ENCODE results near the gene MRPL39. TPM values are rescaled to one million over a fixed set of nuclear protein-coding genes. Genes with fewer than 3 reads are reported as not detected.

MRPL39 gene
- total and polyA plus RNA-seq, 5 donors from 2014 or later: 13.2 to 58.6 (median 51.0) TPM

DNA sequence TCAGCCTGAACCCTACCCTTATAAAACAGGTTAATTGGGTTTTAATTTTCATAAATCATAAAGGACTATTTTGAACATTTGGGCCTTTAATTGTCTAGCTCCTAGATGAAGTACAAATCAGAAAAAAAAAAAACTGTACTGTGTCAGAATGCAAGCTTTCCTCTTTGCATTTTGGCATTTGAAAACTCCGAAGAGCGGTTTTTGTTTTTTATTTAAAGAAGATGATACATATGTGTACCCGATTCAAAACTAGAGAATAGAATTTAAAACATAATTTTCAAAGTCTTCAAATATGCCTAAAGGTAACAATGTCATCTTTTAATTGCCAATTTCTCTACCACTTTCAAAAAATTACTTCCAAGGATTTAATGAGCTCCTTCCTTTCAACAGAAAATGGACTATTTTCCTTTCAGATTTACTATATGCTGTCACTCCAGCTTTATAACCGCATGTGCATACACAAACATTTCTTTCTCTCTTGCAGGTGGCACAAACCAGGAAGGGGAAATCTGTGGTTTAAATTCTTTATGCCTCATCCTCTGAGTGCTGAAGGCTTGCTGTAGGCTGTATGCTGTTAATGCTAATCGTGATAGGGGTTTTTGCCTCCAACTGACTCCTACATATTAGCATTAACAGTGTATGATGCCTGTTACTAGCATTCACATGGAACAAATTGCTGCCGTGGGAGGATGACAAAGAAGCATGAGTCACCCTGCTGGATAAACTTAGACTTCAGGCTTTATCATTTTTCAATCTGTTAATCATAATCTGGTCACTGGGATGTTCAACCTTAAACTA lies 33.7 kb downstream of the MRPL39 start:
- DNase-seq (peak; percentile 36 to 75 (median 58)), ATAC-seq (ENCODE audit: low read depth in 2 of 2) (peak; percentile 72 to 76)
- peaks cover 19% of the 10 kb centered on the region for H3K36me3 Mint-ChIP-seq
- Histone ChIP-seq H3K27me3 (ENCODE audit: control insufficient read depth, insufficient read depth, low read length) (no peaks in the 10 kb centered on the region), H3K36me3 (ENCODE audit: control insufficient read depth, insufficient read depth, low read length) (no peaks in the 10 kb centered on the region), H3K27ac (ENCODE audit: insufficient read depth, low read length, poor library complexity, severe bottlenecking) (peak overlapping the region; percentile 87), H3K4me3 (ENCODE audit: low read depth, low read length) (peak overlapping the region; percentile 86), H3K4me1 (ENCODE audit: control insufficient read depth, insufficient read depth, low read length, poor library complexity, severe bottlenecking) (peaks cover 48% of the 10 kb centered on the region), H3K9me3 (ENCODE audit: control insufficient read depth in 2 of 2, low read length in 2 of 2) (no peaks in the 10 kb centered on the region)
- no peaks in the 10 kb centered on the region for H3K9me3 Mint-ChIP-seq
- peak overlapping the region; percentile 67 to 97 (median 71) for H3K27ac Mint-ChIP-seq
- peak overlapping the region; percentile 81 to 92 (median 84) for H3K4me3 Mint-ChIP-seq
- H3K4me1 Mint-ChIP-seq: peaks cover 48 to 85% (median 65%) of the 10 kb centered on the region in 4 donors
- H3K27me3 Mint-ChIP-seq: no peaks in the 10 kb centered on the region

DNA sequence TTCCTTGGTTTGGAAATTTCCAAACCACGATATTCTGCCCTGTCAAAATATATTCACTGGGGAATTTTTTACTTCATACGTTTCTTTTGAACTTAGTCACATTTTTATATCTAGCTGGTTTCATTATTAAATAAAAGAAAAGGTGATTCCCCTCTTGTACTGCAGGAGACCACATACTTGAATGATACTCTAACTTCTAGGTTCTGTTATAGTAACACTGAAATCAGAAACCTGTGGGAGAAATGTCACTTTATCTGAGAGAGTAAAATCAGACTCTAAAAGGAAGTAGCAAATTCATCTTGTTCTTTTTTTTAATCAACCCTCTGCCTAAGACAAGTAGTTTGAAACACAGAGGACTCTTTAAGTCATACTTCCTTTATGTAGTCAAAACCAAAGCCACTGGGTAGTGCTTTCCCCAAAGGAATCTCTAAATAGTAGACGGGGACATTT lies 34.4 kb downstream of the MRPL39 start:
- DNase-seq (peak in 2 of 3 donors; percentile 44 to 63), ATAC-seq (ENCODE audit: low read depth in 2 of 2) (peak; percentile 36 to 39)
- Mint-ChIP-seq H3K9me3 (no peaks in the 10 kb centered on the region), H3K4me1 (peaks cover 49 to 85% (median 64%) of the 10 kb centered on the region in 4 donors), H3K27me3 (no peaks in the 10 kb centered on the region), H3K36me3 (peaks cover 12% of the 10 kb centered on the region), H3K27ac (peak overlapping the region; percentile 67 to 97 (median 71)), H3K4me3 (peak overlapping the region; percentile 81 to 92 (median 84))
- Histone ChIP-seq H3K27ac (ENCODE audit: insufficient read depth, low read length, poor library complexity, severe bottlenecking) (peak overlapping the region; percentile 87), H3K27me3 (ENCODE audit: control insufficient read depth, insufficient read depth, low read length) (no peaks in the 10 kb centered on the region), H3K4me3 (ENCODE audit: low read depth, low read length) (peak overlapping the region; percentile 86), H3K36me3 (ENCODE audit: control insufficient read depth, insufficient read depth, low read length) (no peaks in the 10 kb centered on the region), H3K4me1 (ENCODE audit: control insufficient read depth, insufficient read depth, low read length, poor library complexity, severe bottlenecking) (peaks cover 55% of the 10 kb centered on the region), H3K9me3 (ENCODE audit: control insufficient read depth in 2 of 2, low read length in 2 of 2) (no peaks in the 10 kb centered on the region)

DNA sequence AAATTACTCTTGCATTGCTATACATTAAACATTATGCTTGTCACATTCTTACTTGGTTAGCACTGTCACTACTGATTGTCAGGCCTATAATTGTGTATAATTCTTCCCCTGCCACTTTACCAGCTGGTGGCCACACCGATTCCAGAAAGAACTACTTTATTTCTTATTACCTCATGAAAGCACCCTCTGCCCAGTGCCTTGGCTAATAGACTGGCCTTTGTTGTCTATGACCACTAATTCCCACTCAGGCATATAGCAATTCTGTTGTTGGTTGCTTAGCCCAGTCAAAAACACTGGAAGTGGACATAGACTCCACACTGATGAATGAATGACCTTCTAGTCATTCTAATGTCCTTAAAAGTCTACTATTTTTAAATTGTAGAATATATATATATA lies 35.6 kb downstream of the MRPL39 start:
- Histone ChIP-seq H3K36me3 (ENCODE audit: control insufficient read depth, insufficient read depth, low read length) (no peaks in the 10 kb centered on the region), H3K4me3 (ENCODE audit: low read depth, low read length) (peak overlapping the region; percentile 38), H3K27me3 (ENCODE audit: control insufficient read depth, insufficient read depth, low read length) (no peaks in the 10 kb centered on the region), H3K4me1 (ENCODE audit: control insufficient read depth, insufficient read depth, low read length, poor library complexity, severe bottlenecking) (peaks cover 67% of the 10 kb centered on the region), H3K27ac (ENCODE audit: insufficient read depth, low read length, poor library complexity, severe bottlenecking) (peak overlapping the region; percentile 87), H3K9me3 (ENCODE audit: control insufficient read depth in 2 of 2, low read length in 2 of 2) (no peaks in the 10 kb centered on the region)
- ATAC-seq (ENCODE audit: low read depth in 2 of 2): no peak
- no peaks in the 10 kb centered on the region for H3K27me3 Mint-ChIP-seq
- H3K36me3 Mint-ChIP-seq: peaks cover 11% of the 10 kb centered on the region
- peaks cover 55 to 86% (median 73%) of the 10 kb centered on the region in 4 donors for H3K4me1 Mint-ChIP-seq
- H3K27ac Mint-ChIP-seq: peak overlapping the region in 2 of 3 donors; percentile 44 to 89
- peak overlapping the region in 3 of 4 donors; percentile 52 to 91 (median 72) for H3K4me3 Mint-ChIP-seq
- no peaks in the 10 kb centered on the region for H3K9me3 Mint-ChIP-seq
- DNase-seq: no peak

DNA sequence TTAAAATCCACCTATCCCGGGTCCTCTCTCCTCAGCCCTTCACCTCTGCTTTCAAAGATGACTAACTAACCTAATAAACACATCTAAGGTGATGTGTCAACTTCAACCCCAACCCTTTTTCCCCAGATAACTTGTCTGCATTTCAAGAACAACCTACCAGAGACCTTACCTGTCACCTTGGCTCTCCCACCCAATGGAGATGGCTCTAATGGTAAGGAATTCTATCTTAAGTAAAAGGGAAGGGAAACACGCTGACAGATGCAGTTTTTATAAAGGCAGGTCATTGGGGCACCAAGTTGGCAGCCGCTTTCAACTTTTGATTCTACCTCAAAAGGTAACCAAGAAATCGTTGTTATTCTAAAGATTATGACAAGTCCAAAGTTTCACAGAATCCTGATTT lies 37.6 kb downstream of the MRPL39 start:
- ATAC-seq (ENCODE audit: low read depth in 2 of 2): no peak
- peak overlapping the region; percentile 93 for H3K4me3 ChIP-seq (ENCODE audit: low read depth, low read length)
- no peaks in the 10 kb centered on the region for H3K9me3 ChIP-seq (ENCODE audit: control insufficient read depth in 2 of 2, low read length in 2 of 2)
- peaks cover 85% of the 10 kb centered on the region for H3K4me1 ChIP-seq (ENCODE audit: control insufficient read depth, insufficient read depth, low read length, poor library complexity, severe bottlenecking)
- H3K4me3 Mint-ChIP-seq: peak overlapping the region; percentile 47 to 88 (median 71)
- peak overlapping the region; percentile 87 for H3K27ac ChIP-seq (ENCODE audit: insufficient read depth, low read length, poor library complexity, severe bottlenecking)
- no peaks in the 10 kb centered on the region for H3K36me3 Mint-ChIP-seq
- no peaks in the 10 kb centered on the region for H3K27me3 Mint-ChIP-seq
- no peak for DNase-seq
- H3K27me3 ChIP-seq (ENCODE audit: control insufficient read depth, insufficient read depth, low read length): no peaks in the 10 kb centered on the region
- H3K4me1 Mint-ChIP-seq: peaks cover 60 to 87% (median 78%) of the 10 kb centered on the region in 4 donors
- H3K27ac Mint-ChIP-seq: peak overlapping the region; percentile 40 to 85 (median 85)
- H3K9me3 Mint-ChIP-seq: no peaks in the 10 kb centered on the region
- H3K36me3 ChIP-seq (ENCODE audit: control insufficient read depth, insufficient read depth, low read length): no peaks in the 10 kb centered on the region

DNA sequence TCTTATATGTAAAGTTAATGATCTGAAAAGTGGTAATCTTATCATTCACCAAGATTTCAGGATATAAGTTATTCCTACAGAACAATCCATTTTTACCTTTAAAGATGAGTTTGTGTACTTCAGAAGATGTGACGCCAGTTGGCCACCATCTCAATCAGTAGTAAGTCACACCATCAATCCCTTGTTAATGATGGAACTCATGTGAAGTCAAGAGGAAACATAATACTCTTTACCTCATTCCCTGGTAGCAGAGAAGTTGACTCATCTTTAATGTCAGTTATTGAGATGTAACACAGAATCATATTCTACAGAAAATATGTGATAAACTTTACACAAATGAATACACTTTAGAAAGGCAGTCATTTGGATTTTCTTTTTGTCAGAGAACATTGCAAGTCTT lies 38.2 kb downstream of the MRPL39 start:
- Histone ChIP-seq H3K4me3 (ENCODE audit: low read depth, low read length) (peak overlapping the region; percentile 93), H3K36me3 (ENCODE audit: control insufficient read depth, insufficient read depth, low read length) (no peaks in the 10 kb centered on the region), H3K4me1 (ENCODE audit: control insufficient read depth, insufficient read depth, low read length, poor library complexity, severe bottlenecking) (peaks cover 85% of the 10 kb centered on the region), H3K27me3 (ENCODE audit: control insufficient read depth, insufficient read depth, low read length) (no peaks in the 10 kb centered on the region), H3K27ac (ENCODE audit: insufficient read depth, low read length, poor library complexity, severe bottlenecking) (peak overlapping the region; percentile 87), H3K9me3 (ENCODE audit: control insufficient read depth in 2 of 2, low read length in 2 of 2) (no peaks in the 10 kb centered on the region)
- H3K36me3 Mint-ChIP-seq: no peaks in the 10 kb centered on the region
- DNase-seq: no peak
- no peaks in the 10 kb centered on the region for H3K9me3 Mint-ChIP-seq
- peak overlapping the region in 2 of 3 donors; percentile 40 to 85 for H3K27ac Mint-ChIP-seq
- H3K4me1 Mint-ChIP-seq: peaks cover 65 to 91% (median 82%) of the 10 kb centered on the region in 4 donors
- no peak for ATAC-seq (ENCODE audit: low read depth in 2 of 2)
- H3K27me3 Mint-ChIP-seq: no peaks in the 10 kb centered on the region
- H3K4me3 Mint-ChIP-seq: peak overlapping the region in 3 of 4 donors; percentile 47 to 88 (median 80)

DNA sequence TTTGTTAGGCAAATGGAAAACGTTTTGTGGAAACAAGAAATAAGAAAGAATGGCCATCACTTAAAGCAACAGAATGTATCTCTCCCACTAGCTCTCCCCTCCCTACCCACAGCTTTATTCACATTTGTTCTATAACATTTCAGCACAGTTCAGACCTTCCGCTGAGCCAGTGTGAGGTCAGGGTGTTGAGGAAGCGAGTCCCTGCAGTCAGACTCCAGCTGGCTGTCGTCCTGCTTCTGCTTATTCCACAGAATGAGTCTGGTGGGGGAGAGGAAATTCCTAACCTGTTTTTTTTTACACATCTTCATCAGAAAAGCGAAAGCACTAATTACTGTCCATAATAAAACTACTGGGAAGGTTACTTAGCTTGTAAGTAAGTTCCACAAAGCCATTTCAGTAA lies 39.0 kb downstream of the MRPL39 start:
- Histone ChIP-seq H3K27me3 (ENCODE audit: control insufficient read depth, insufficient read depth, low read length) (no peaks in the 10 kb centered on the region), H3K4me3 (ENCODE audit: low read depth, low read length) (peak overlapping the region; percentile 93), H3K9me3 (ENCODE audit: control insufficient read depth in 2 of 2, low read length in 2 of 2) (no peaks in the 10 kb centered on the region), H3K4me1 (ENCODE audit: control insufficient read depth, insufficient read depth, low read length, poor library complexity, severe bottlenecking) (peaks cover 85% of the 10 kb centered on the region), H3K27ac (ENCODE audit: insufficient read depth, low read length, poor library complexity, severe bottlenecking) (peak overlapping the region; percentile 87), H3K36me3 (ENCODE audit: control insufficient read depth, insufficient read depth, low read length) (no peaks in the 10 kb centered on the region)
- H3K4me1 Mint-ChIP-seq: peaks cover 65 to 91% (median 82%) of the 10 kb centered on the region in 4 donors
- DNase-seq: peak in 1 of 3 donors; percentile 53
- no peaks in the 10 kb centered on the region for H3K9me3 Mint-ChIP-seq
- H3K4me3 Mint-ChIP-seq: peak overlapping the region; percentile 72 to 95 (median 85)
- no peaks in the 10 kb centered on the region for H3K36me3 Mint-ChIP-seq
- peak; percentile 26 to 36 for ATAC-seq (ENCODE audit: low read depth in 2 of 2)
- H3K27me3 Mint-ChIP-seq: no peaks in the 10 kb centered on the region
- peak overlapping the region; percentile 85 to 93 (median 86) for H3K27ac Mint-ChIP-seq

DNA sequence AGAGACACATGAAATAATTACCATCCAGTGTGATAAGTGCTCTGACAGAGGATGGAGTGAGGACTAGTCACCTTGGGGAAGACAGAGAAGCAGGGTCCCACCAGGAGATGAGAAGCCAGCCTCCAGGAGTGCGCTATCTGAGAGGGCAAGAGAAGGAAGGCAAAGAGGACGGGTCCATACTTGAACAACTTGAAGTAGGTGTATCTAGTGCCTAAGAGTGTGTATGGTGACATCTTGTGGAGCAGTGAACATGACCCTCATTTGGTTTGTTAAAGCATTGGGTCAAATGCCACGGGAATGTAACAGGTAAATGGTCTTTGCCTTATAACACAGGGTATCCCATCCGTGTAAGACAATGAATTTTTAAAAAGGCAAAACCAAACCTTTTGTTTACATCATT lies 39.8 kb downstream of the MRPL39 start:
- ATAC-seq (ENCODE audit: low read depth in 2 of 2) (peak in 1 of 2 donors; percentile 11), DNase-seq (no peak)
- Mint-ChIP-seq H3K4me3 (peak overlapping the region; percentile 69 to 95 (median 80)), H3K27ac (peak overlapping the region; percentile 84 to 96 (median 85)), H3K9me3 (no peaks in the 10 kb centered on the region), H3K27me3 (no peaks in the 10 kb centered on the region), H3K36me3 (no peaks in the 10 kb centered on the region), H3K4me1 (peaks cover 60 to 90% (median 82%) of the 10 kb centered on the region in 4 donors)
- H3K9me3 ChIP-seq (ENCODE audit: control insufficient read depth in 2 of 2, low read length in 2 of 2): no peaks in the 10 kb centered on the region
- H3K36me3 ChIP-seq (ENCODE audit: control insufficient read depth, insufficient read depth, low read length): no peaks in the 10 kb centered on the region
- no peaks in the 10 kb centered on the region for H3K27me3 ChIP-seq (ENCODE audit: control insufficient read depth, insufficient read depth, low read length)
- peaks cover 85% of the 10 kb centered on the region for H3K4me1 ChIP-seq (ENCODE audit: control insufficient read depth, insufficient read depth, low read length, poor library complexity, severe bottlenecking)
- peak overlapping the region; percentile 93 for H3K4me3 ChIP-seq (ENCODE audit: low read depth, low read length)
- H3K27ac ChIP-seq (ENCODE audit: insufficient read depth, low read length, poor library complexity, severe bottlenecking): peak overlapping the region; percentile 87

Measured in CD4-positive, CD25-positive, alpha-beta regulatory T cell (primary cell).